GM23248 (cell line): ENCODE data around the gene CHORDC1. TPM values are rescaled to one million over a fixed set of nuclear protein-coding genes. Genes with fewer than 3 reads are reported as not detected.

Experiments used
- DNase-seq: peaks from one replicate; pipeline ENCODE4 v3.0.0-alpha.2; 2015
- H2AFZ ChIP-seq: fragments of 200-600 bp; sonication (generic); 2 replicates; pipeline ENCODE4 v1.6.1; 2016; ENCODE audit warnings: antibody characterized with exemption
- H3F3A ChIP-seq: fragments of 200-600 bp; sonication (generic); 2 replicates; pipeline ENCODE4 v1.6.1; 2016; ENCODE audit warnings: mild to moderate bottlenecking, antibody characterized with exemption, mixed run types; ENCODE audit not compliant: insufficient read depth
- H3K27ac ChIP-seq: fragments of 200-600 bp; sonication (generic); 2 replicates; pipeline ENCODE4 v1.5.1; 2016; ENCODE audit warnings: mild to moderate bottlenecking
- H3K27me3 ChIP-seq: fragments of 200-600 bp; sonication (generic); replicated peaks from 2 replicates; pipeline ENCODE4 v1.6.1; 2016; ENCODE audit warnings: mild to moderate bottlenecking; ENCODE audit not compliant: insufficient read depth
- H3K36me3 ChIP-seq: fragments of 200-600 bp; sonication (generic); 2 replicates; pipeline ENCODE4 v1.6.1; 2016; ENCODE audit warnings: low read depth, mild to moderate bottlenecking
- H3K4me1 ChIP-seq: fragments of 200-600 bp; sonication (generic); 2 replicates; pipeline ENCODE4 v1.6.1; 2016; ENCODE audit warnings: mild to moderate bottlenecking; ENCODE audit not compliant: insufficient read depth
- H3K4me2 ChIP-seq: fragments of 200-600 bp; sonication (generic); one replicate; pipeline ENCODE4 v1.6.1; 2016; ENCODE audit warnings: mild to moderate bottlenecking; ENCODE audit not compliant: unreplicated experiment
- H3K4me3 ChIP-seq: fragments of 200-600 bp; sonication (generic); 2 replicates; pipeline ENCODE4 v1.5.1; 2016; ENCODE audit warnings: mild to moderate bottlenecking
- H3K79me2 ChIP-seq: fragments of 200-600 bp; sonication (generic); 2 replicates; pipeline ENCODE4 v1.6.1; 2016; ENCODE audit warnings: mild to moderate bottlenecking; ENCODE audit not compliant: insufficient read depth
- H3K9ac ChIP-seq: fragments of 200-600 bp; sonication (generic); 2 replicates; pipeline ENCODE4 v1.6.1; 2016; ENCODE audit warnings: mild to moderate bottlenecking
- H3K9me2 ChIP-seq: fragments of 200-600 bp; sonication (generic); 2 replicates; pipeline ENCODE4 v1.6.1; 2016; ENCODE audit warnings: mixed run types, mild to moderate bottlenecking, moderate library complexity; ENCODE audit not compliant: insufficient read depth
- H3K9me3 ChIP-seq: fragments of 200-600 bp; sonication (generic); one replicate; pipeline ENCODE4 v1.6.1; 2017; ENCODE audit warnings: low read depth
- H4K20me1 ChIP-seq: fragments of 200-600 bp; sonication (generic); 2 replicates; pipeline ENCODE4 v1.6.0; 2016; ENCODE audit not compliant: insufficient read depth
- EZH2 ChIP-seq: fragments of 200-600 bp; sonication (generic); IDR thresholded peaks from 2 replicates; pipeline ENCODE4 v1.6.1; 2018; ENCODE audit warnings: antibody characterized with exemption, mild to moderate bottlenecking; ENCODE audit not compliant: insufficient read depth, poor library complexity, severe bottlenecking
- EZH2phosphoT487 ChIP-seq: fragments of 200-600 bp; sonication (generic); IDR thresholded peaks from 2 replicates; pipeline ENCODE4 v1.6.1; 2018; ENCODE audit warnings: antibody characterized with exemption, moderate library complexity, mild to moderate bottlenecking, low read depth; ENCODE audit not compliant: insufficient read depth
- WGBS, 2 experiments: methylation state at CpG; one replicate each; pipeline ENCODE4 v1.1.6; 2015 to 2017; ENCODE audit warnings: low lambda C conversion rate in 2 of 2, low coverage in 1 of 2; ENCODE audit errors: missing lambda C conversion rate in 2 of 2; 5-methylcytosine and 5-hydroxymethylcytosine counted together
- in situ Hi-C: fragments of 300-500 bp; cut with MboI; formaldehyde crosslinking; loops from 2 replicates; pipeline ENCODE4 v1.15.0; 2020
- polyA plus RNA-seq: library from polyadenylated mRNA; unstranded; fragments of >200 nt; fragmentation: Nextera tagmentation; extraction: Ambion mirVana; gene quantifications from 2 replicates; pipeline ENCODE4 v1.2.1, GENCODE V29; 2016
- total RNA-seq: library from RNA; depleted of rRNA; stranded (reverse); fragments of >200 nt; shearing (Covaris generic); gene quantifications from 2 replicates; pipeline ENCODE4 v1.2.3, GENCODE V29; 2014

The CHORDC1 gene
- total and polyA plus RNA-seq, 2 experiments from 2014 or later: 14.5 to 35.6 TPM

- in situ Hi-C loops: no loop called here
- no peak overlapping the region for H3K4me3 ChIP-seq
- H3K27me3 ChIP-seq: no peaks in the 10 kb centered on the region
- TF ChIP-seq EZH2 (no peak), EZH2phosphoT487 (no peak)
- H3K9me2 ChIP-seq: no peaks in the 10 kb centered on the region
- no peaks in the 10 kb centered on the region for H3K9me3 ChIP-seq
- peaks cover 24% of the 10 kb centered on the region for H3F3A ChIP-seq
- peak overlapping the region; percentile 30; the same call in 1 of the 2 replicates for H3K9ac ChIP-seq
- H2AFZ ChIP-seq: 0 out of 2 replicates have a peak overlapping the region, but pooled peaks have one; percentile 19
- 15 to 19% methylated on average over 3 of the region's 3 CpGs for WGBS, 2 experiments
- peak overlapping the region; percentile 52 for H3K27ac ChIP-seq
- H4K20me1 ChIP-seq: no peaks in the 10 kb centered on the region
- peaks cover 13% of the 10 kb centered on the region; the same call in 1 of the 2 replicates for H3K79me2 ChIP-seq
- peak; percentile 69 for DNase-seq
- no peak overlapping the region for H3K4me2 ChIP-seq
- H3K36me3 ChIP-seq: peaks cover 66% of the 10 kb centered on the region
- H3K4me1 ChIP-seq: peaks cover 10% of the 10 kb centered on the region
These were observed 17.8 kb downstream of the CHORDC1 start for GRCh38 chr11:90204832-90205646.

- H3K4me1 ChIP-seq: peaks cover 10% of the 10 kb centered on the region
- H2AFZ ChIP-seq: no peak overlapping the region
- no peaks in the 10 kb centered on the region for H4K20me1 ChIP-seq
- no peak for DNase-seq
- peaks cover 61% of the 10 kb centered on the region for H3K36me3 ChIP-seq
- no peaks in the 10 kb centered on the region for H3K9me2 ChIP-seq
- peaks cover 24% of the 10 kb centered on the region for H3F3A ChIP-seq
- H3K9ac ChIP-seq: no peak overlapping the region
- H3K27me3 ChIP-seq: no peaks in the 10 kb centered on the region
- TF ChIP-seq EZH2phosphoT487 (no peak), EZH2 (no peak)
- in situ Hi-C loops: no loop called here
- H3K4me3 ChIP-seq: no peak overlapping the region
- H3K79me2 ChIP-seq: 0 out of 2 replicates have a peak, but pooled peaks cover 7% of the 10 kb centered on the region
- no peak overlapping the region for H3K4me2 ChIP-seq
- H3K9me3 ChIP-seq: no peaks in the 10 kb centered on the region
- no peak overlapping the region for H3K27ac ChIP-seq
- WGBS, 2 experiments: 90 to 92% methylated on average over 13 of the region's 13 CpGs
These were observed 18.4 kb downstream of the CHORDC1 start for GRCh38 chr11:90204407-90204806.

DNA sequence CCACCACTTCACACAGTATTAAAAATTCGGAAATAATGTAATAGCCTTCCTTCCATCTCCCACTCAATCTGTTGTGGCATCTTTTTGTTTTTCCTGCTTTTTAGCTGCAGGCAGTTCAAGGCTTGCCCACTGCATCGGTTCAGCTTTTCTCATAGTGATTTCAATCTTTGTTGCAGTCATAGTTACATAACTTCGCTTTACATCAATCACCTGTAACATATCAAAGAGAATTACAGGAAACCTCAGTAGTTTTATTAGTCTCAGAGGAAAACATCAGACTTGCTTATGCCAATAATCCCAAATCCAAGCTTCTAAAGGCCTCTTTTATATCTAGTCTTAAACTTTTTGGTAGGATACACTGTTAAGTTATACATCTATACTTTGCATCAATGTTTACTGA is 20.5 kb downstream of the CHORDC1 start:
- 96 to 97% methylated on average over 3 of the region's 3 CpGs for WGBS, 2 experiments
- in situ Hi-C loops: no loop called here

DNA sequence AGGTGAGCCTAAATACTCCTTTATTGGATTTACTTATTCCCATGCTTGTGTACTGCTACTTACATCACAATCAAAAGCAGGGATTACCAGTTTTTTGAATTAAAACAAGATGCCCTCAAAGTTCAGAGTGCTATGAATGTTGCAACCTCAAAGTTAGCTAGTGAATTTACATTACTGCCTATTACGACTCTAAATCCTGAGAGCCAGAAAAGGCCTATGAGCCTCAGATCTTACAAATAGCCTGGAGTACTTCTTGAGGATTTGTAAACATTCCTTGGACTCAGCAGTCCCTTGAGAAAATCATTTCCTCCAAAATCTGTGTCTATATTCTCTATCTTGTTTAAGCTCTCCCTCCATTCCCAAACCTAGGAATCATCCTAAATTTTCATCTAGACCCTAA is 25.5 kb downstream of the CHORDC1 start:
- Histone ChIP-seq H3K27me3 (no peaks in the 10 kb centered on the region), H3F3A (peaks cover 5% of the 10 kb centered on the region; the same call in 1 of the 2 replicates), H3K9me2 (no peaks in the 10 kb centered on the region), H3K4me3 (no peak overlapping the region), H2AFZ (no peak overlapping the region), H3K9ac (no peak overlapping the region), H3K4me1 (no peaks in the 10 kb centered on the region), H3K9me3 (no peaks in the 10 kb centered on the region), H3K36me3 (peaks cover 27% of the 10 kb centered on the region), H3K27ac (no peak overlapping the region), H3K4me2 (no peak overlapping the region), H3K79me2 (no peaks in the 10 kb centered on the region), H4K20me1 (no peaks in the 10 kb centered on the region)
- no peak for DNase-seq
- TF ChIP-seq EZH2phosphoT487 (no peak), EZH2 (no peak)
- in situ Hi-C loops: no loop called here
- 95 to 100% methylated on average over 1 of the region's 1 CpG for WGBS, 2 experiments

More for the DNA sequence above, 20.5 kb downstream of the CHORDC1 start:
- Histone ChIP-seq H3K9me3 (no peaks in the 10 kb centered on the region), H4K20me1 (no peaks in the 10 kb centered on the region), H3F3A (peaks cover 23% of the 10 kb centered on the region), H3K9me2 (no peaks in the 10 kb centered on the region), H3K4me1 (peaks cover 10% of the 10 kb centered on the region), H3K4me3 (no peak overlapping the region), H3K27ac (no peak overlapping the region), H3K27me3 (no peaks in the 10 kb centered on the region), H3K4me2 (no peak overlapping the region), H3K9ac (no peak overlapping the region), H2AFZ (no peak overlapping the region), H3K36me3 (peaks cover 64% of the 10 kb centered on the region), H3K79me2 (no peaks in the 10 kb centered on the region)
- TF ChIP-seq EZH2 (no peak), EZH2phosphoT487 (no peak)
- no peak for DNase-seq
